ENCODE data around the gene ZNF454.

GRCh38 chr5:178998441-178998840, 57.4 kb downstream of the ZNF454 start:
- TF ChIP-seq CTCF (IDR thresholded peaks at IDR 0.05) (no peak), POLR2AphosphoS5 (IDR thresholded peaks at IDR 0.05) (no peak)
